Fibroblast of villous mesenchyme (primary cell): ENCODE data around the gene PTPRN2. TPM values are rescaled to one million over a fixed set of nuclear protein-coding genes. Genes with fewer than 3 reads are reported as not detected.

Source experiments
- DNase-seq: peaks from one replicate; pipeline ENCODE4 v3.0.0-alpha.2; 2010; ENCODE audit warnings: low read depth
- H3K4me3 ChIP-seq: 2 replicates; pipeline ENCODE4 v1.5.1; 2011; ENCODE audit warnings: low read depth, mild to moderate bottlenecking, low read length
- total RNA-seq: library from RNA; depleted of rRNA; stranded (reverse); fragments of >200 nt; gene quantifications from 2 replicates; pipeline ENCODE4 v1.2.3, GENCODE V29; 2012
- TF ChIP-seq, protein P1 (sequence below): IDR thresholded peaks from 2 replicates; pipeline ENCODE4 v1.5.1; 2012; ENCODE audit warnings: low read depth, mild to moderate bottlenecking, low read length; ENCODE audit not compliant: insufficient read depth

Gene PTPRN2
- total RNA-seq, 1 donor: not detected

DNA sequence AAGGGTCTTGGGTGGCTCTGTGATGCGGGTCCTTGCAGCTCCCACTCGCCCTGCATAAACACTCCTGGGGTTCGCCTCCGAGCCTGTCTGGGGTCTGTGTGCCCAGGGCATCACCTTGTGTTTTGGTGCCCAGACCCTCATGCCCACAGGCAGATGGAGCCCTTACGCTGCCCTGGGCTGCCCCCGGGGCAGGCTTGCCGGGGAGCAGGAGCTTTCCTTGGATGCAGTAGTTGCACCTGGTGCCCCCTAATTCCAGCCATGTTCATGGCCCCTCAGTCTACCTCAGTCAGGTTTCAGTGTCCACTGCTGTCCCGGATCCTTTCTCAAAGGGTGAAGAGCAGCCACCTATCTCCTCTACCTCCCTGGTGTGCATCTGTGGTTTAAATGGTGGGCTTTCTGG is 396.0 kb downstream of the PTPRN2 start:
- no peak overlapping the region for H3K4me3 ChIP-seq
- DNase-seq: no peak
- TF ChIP-seq, protein P1, sequence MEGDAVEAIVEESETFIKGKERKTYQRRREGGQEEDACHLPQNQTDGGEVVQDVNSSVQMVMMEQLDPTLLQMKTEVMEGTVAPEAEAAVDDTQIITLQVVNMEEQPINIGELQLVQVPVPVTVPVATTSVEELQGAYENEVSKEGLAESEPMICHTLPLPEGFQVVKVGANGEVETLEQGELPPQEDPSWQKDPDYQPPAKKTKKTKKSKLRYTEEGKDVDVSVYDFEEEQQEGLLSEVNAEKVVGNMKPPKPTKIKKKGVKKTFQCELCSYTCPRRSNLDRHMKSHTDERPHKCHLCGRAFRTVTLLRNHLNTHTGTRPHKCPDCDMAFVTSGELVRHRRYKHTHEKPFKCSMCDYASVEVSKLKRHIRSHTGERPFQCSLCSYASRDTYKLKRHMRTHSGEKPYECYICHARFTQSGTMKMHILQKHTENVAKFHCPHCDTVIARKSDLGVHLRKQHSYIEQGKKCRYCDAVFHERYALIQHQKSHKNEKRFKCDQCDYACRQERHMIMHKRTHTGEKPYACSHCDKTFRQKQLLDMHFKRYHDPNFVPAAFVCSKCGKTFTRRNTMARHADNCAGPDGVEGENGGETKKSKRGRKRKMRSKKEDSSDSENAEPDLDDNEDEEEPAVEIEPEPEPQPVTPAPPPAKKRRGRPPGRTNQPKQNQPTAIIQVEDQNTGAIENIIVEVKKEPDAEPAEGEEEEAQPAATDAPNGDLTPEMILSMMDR: no peak

GRCh38 chr7:158190756-158191155 is 396.9 kb downstream of the PTPRN2 start:
- DNase-seq: no peak
- H3K4me3 ChIP-seq: no peak overlapping the region
- TF ChIP-seq, protein P1: no peak

GRCh38 chr7:158188676-158189075 is 398.9 kb downstream of the PTPRN2 start:
- DNase-seq: no peak
- no peak overlapping the region for H3K4me3 ChIP-seq
- TF ChIP-seq, protein P1: no peak

DNA sequence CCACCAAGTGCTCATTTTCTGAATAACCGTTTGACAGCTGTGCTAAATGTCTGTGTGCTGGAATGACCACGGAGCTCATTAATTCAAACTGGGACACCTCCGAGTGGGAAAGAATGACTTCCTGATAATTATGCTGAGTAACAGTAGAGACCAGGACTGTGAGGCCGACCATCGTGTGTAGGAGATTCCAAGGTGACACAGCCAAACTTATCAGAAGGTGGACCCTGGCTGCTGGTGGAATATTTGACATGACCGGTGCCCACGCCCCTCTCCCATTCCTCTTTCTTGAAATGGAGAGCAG is 400.0 kb downstream of the PTPRN2 start:
- TF ChIP-seq, protein P1: no peak
- no peak for DNase-seq
- H3K4me3 ChIP-seq: no peak overlapping the region

GRCh38 chr7:158186864-158187693 is 400.5 kb downstream of the PTPRN2 start:
- DNase-seq: no peak
- no peak overlapping the region for H3K4me3 ChIP-seq
- TF ChIP-seq, protein P1: no peak

DNA sequence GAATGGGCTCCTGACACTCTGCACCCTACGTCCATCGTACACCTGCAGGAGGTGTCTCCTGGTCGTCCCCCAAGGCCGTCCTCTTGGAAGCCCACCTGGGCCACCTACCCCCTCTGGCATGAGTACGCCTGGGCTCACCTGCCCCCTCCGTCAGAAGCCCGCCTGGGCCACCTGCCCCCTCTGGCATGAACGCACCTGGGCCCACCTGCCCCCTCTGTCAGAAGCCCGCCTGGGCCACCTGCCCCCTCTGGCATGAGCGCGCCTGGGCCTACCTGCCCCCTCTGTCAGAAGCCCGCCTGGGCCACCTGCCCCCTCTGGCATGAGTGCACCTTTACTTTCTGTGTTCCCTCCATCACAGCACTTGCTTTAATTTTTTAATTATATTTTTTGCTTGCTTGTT is 401.2 kb downstream of the PTPRN2 start:
- no peak overlapping the region for H3K4me3 ChIP-seq
- TF ChIP-seq, protein P1: no peak
- DNase-seq: no peak

DNA sequence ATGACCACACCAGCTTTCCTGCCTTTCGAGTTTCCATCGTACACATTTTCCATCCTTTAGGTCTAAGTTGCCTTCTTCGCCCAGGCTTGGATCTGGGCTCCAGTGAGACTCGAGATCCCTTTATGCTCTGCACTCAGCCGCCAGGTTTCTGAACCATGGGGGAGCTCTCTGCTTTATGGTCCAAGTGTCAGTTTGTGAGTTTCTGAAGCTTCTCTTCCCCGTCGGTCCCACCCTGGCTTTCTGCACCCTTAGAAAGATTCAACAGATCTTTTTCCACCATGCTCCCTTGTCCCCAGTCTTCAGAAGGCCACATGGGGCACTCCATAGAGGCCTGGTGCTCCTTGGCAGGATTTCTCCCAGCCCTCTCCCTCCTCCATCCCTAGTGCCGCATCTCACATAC is 402.0 kb downstream of the PTPRN2 start:
- TF ChIP-seq, protein P1: no peak
- no peak for DNase-seq
- H3K4me3 ChIP-seq: no peak overlapping the region
